CD4-positive, CD25-positive, alpha-beta regulatory T cell (primary cell): ENCODE results near the gene NCAN. TPM values are rescaled to one million over a fixed set of nuclear protein-coding genes. Genes with fewer than 3 reads are reported as not detected.
A peak's percentile ranks its signal among the peaks of the same experiment; 100 is the strongest.

Experiments
- ATAC-seq, 2 donors: fragments of 150-1000 bp; cut with Tn5 transposase; one replicate each; pipeline ENCODE4 v1.10.0; 2021; ENCODE audit warnings: low read depth in 2 of 2, moderate number of reproducible peaks in 2 of 2, moderate library complexity in 1 of 2
- DNase-seq, 3 donors: peaks; one replicate each; pipeline versions ENCODE4 v3.0.0 to v3.0.0-alpha.2; 2012 to 2022; ENCODE audit warnings: mixed read lengths in 1 of 3
- H3K27ac ChIP-seq: one replicate; pipeline ENCODE4 v1.7.0; 2013; ENCODE audit warnings: mild to moderate bottlenecking, low read length; ENCODE audit not compliant: insufficient read depth, poor library complexity, severe bottlenecking
- H3K27me3 ChIP-seq: one replicate; pipeline ENCODE4 v1.7.0; 2013; ENCODE audit warnings: low read length; ENCODE audit not compliant: control insufficient read depth, insufficient read depth
- H3K36me3 ChIP-seq: one replicate; pipeline ENCODE4 v1.7.0; 2013; ENCODE audit warnings: mild to moderate bottlenecking, low read length, moderate library complexity; ENCODE audit not compliant: control insufficient read depth, insufficient read depth
- H3K4me1 ChIP-seq: 2 replicates; pipeline ENCODE4 v1.7.0; 2013; ENCODE audit warnings: mild to moderate bottlenecking, low read length; ENCODE audit not compliant: insufficient read depth, control insufficient read depth, poor library complexity, severe bottlenecking
- H3K4me3 ChIP-seq: one replicate; pipeline ENCODE4 v1.7.0; 2013; ENCODE audit warnings: low read depth, mild to moderate bottlenecking, low read length, moderate library complexity
- H3K9me3 ChIP-seq, 2 experiments: 1 replicate in 1 of 2; 2 replicates in 1 of 2; pipeline ENCODE4 v1.7.0; 2013; ENCODE audit warnings: low read length in 2 of 2, mild to moderate bottlenecking in 1 of 2, moderate library complexity in 1 of 2; ENCODE audit not compliant: control insufficient read depth in 2 of 2
- H3K27ac Mint-ChIP-seq, 3 donors: one replicate each; pipeline ENCODE4 v1.8.0; 2020 to 2022; ENCODE audit warnings: mild to moderate bottlenecking in 3 of 3, mixed read lengths in 3 of 3, moderate library complexity in 2 of 3
- H3K27me3 Mint-ChIP-seq: one replicate; pipeline ENCODE4 v1.8.0; 2022; ENCODE audit warnings: mild to moderate bottlenecking, mixed read lengths
- H3K36me3 Mint-ChIP-seq: one replicate; pipeline ENCODE4 v1.8.0; 2020; ENCODE audit warnings: mixed read lengths
- H3K4me1 Mint-ChIP-seq, 4 donors: one replicate each; pipeline ENCODE4 v1.8.0; 2020 to 2022; ENCODE audit warnings: mixed read lengths in 4 of 4, mild to moderate bottlenecking in 1 of 4
- H3K4me3 Mint-ChIP-seq, 4 donors: one replicate each; pipeline ENCODE4 v1.8.0; 2020 to 2022; ENCODE audit warnings: mild to moderate bottlenecking in 4 of 4, mixed read lengths in 4 of 4, moderate library complexity in 3 of 4
- H3K9me3 Mint-ChIP-seq, 7 donors: one replicate each; pipeline ENCODE4 v1.8.0; 2020 to 2022; ENCODE audit warnings: mixed read lengths in 7 of 7, mild to moderate bottlenecking in 3 of 7, moderate library complexity in 2 of 7
- polyA plus RNA-seq, 4 donors: library from polyadenylated mRNA; unstranded; fragments of 300-500 nt; fragmentation: Illumina TruSeq; gene quantifications; one replicate each; pipeline ENCODE4 v1.2.3, GENCODE V29; 2021
- total RNA-seq: library from RNA; stranded (reverse); gene quantifications from one replicate; pipeline ENCODE4 v1.2.3, GENCODE V29; 2022

The NCAN gene
- total and polyA plus RNA-seq, 5 donors from 2014 or later: not detected

GRCh38 chr19:19201697-19202630 is 9.8 kb upstream of the NCAN start:
- Mint-ChIP-seq H3K4me3 (peak overlapping the region; percentile 92 to 97 (median 96)), H3K36me3 (peaks cover 9% of the 10 kb centered on the region), H3K27me3 (peaks cover 7% of the 10 kb centered on the region), H3K27ac (peak overlapping the region in 2 of 3 donors; percentile 92 to 94), H3K4me1 (peaks cover 0 to 34% (median 14%) of the 10 kb centered on the region in 4 donors), H3K9me3 (no peaks in the 10 kb centered on the region)
- Histone ChIP-seq H3K36me3 (peaks cover 16% of the 10 kb centered on the region), H3K4me3 (peak overlapping the region; percentile 75), H3K27me3 (no peaks in the 10 kb centered on the region), H3K4me1 (peaks cover 26% of the 10 kb centered on the region), H3K9me3 (no peaks in the 10 kb centered on the region), H3K27ac (peak overlapping the region; percentile 77)
- no peak for ATAC-seq
- DNase-seq: no peak

GRCh38 chr19:19202707-19203011 is 9.1 kb upstream of the NCAN start:
- Histone ChIP-seq H3K4me1 (peaks cover 33% of the 10 kb centered on the region), H3K36me3 (peaks cover 14% of the 10 kb centered on the region), H3K27me3 (no peaks in the 10 kb centered on the region), H3K9me3 (no peaks in the 10 kb centered on the region), H3K4me3 (peak overlapping the region; percentile 75), H3K27ac (peak overlapping the region; percentile 77)
- Mint-ChIP-seq H3K4me3 (peak overlapping the region; percentile 92 to 97 (median 96)), H3K36me3 (peaks cover 9% of the 10 kb centered on the region), H3K4me1 (peaks cover 0 to 41% (median 18%) of the 10 kb centered on the region in 4 donors), H3K27me3 (peaks cover 10% of the 10 kb centered on the region), H3K27ac (peak overlapping the region; percentile 53 to 94 (median 92)), H3K9me3 (no peaks in the 10 kb centered on the region)
- no peak for ATAC-seq
- no peak for DNase-seq

GRCh38 chr19:19203012-19203856 is 8.5 kb upstream of the NCAN start, which contains the start of gene NR2C2AP:
NR2C2AP (minus strand) TSS chr19:19203414; CDS start chr19:19203060, 354 bp downstream.
- H3K27ac ChIP-seq: peak within 1 kb of the TSS; percentile 77
- no peaks in the 10 kb centered on the region for H3K27me3 ChIP-seq
- no peaks in the 10 kb centered on the region for H3K9me3 ChIP-seq
- Mint-ChIP-seq H3K36me3 (peaks cover 4% of the 10 kb centered on the region), H3K27ac (peak within 1 kb of the TSS; percentile 85 to 94 (median 92)), H3K27me3 (peaks cover 11% of the 10 kb centered on the region), H3K4me1 (peaks cover 0 to 43% (median 16%) of the 10 kb centered on the region in 4 donors), H3K4me3 (peak within 1 kb of the TSS; percentile 92 to 97 (median 96)), H3K9me3 (no peaks in the 10 kb centered on the region)
- peak; percentile 87 to 96 (median 90) for DNase-seq
- H3K36me3 ChIP-seq: peaks cover 10% of the 10 kb centered on the region
- H3K4me1 ChIP-seq: peaks cover 37% of the 10 kb centered on the region
- peak; percentile 85 to 90 for ATAC-seq
- peak within 1 kb of the TSS; percentile 75 for H3K4me3 ChIP-seq

GRCh38 chr19:19204181-19204580 is 7.6 kb upstream of the NCAN start:
- Mint-ChIP-seq H3K36me3 (no peaks in the 10 kb centered on the region), H3K4me3 (peak overlapping the region; percentile 92 to 97 (median 96)), H3K27me3 (peaks cover 11% of the 10 kb centered on the region), H3K27ac (peak overlapping the region in 2 of 3 donors; percentile 32 to 75), H3K9me3 (no peaks in the 10 kb centered on the region), H3K4me1 (peaks cover 0 to 45% (median 16%) of the 10 kb centered on the region in 4 donors)
- H3K4me3 ChIP-seq: no peak overlapping the region
- ATAC-seq (no peak), DNase-seq (no peak)
- no peak overlapping the region for H3K27ac ChIP-seq
- peaks cover 37% of the 10 kb centered on the region for H3K4me1 ChIP-seq
- no peaks in the 10 kb centered on the region for H3K9me3 ChIP-seq
- peaks cover 1% of the 10 kb centered on the region for H3K36me3 ChIP-seq
- H3K27me3 ChIP-seq: no peaks in the 10 kb centered on the region

GRCh38 chr19:19205416-19206410 is 6.0 kb upstream of the NCAN start:
- H3K4me3 Mint-ChIP-seq: peak overlapping the region in 3 of 4 donors; percentile 68 to 96 (median 92)
- H3K9me3 Mint-ChIP-seq: peaks cover 0 to 1% (median 0%) of the 10 kb centered on the region in 7 donors
- Histone ChIP-seq H3K4me3 (no peak overlapping the region), H3K27ac (no peak overlapping the region), H3K9me3 (no peaks in the 10 kb centered on the region), H3K27me3 (no peaks in the 10 kb centered on the region), H3K36me3 (no peaks in the 10 kb centered on the region), H3K4me1 (peaks cover 37% of the 10 kb centered on the region)
- peaks cover 15% of the 10 kb centered on the region for H3K27me3 Mint-ChIP-seq
- no peak for DNase-seq
- H3K27ac Mint-ChIP-seq: no peak overlapping the region
- H3K4me1 Mint-ChIP-seq: peaks cover 0 to 49% (median 16%) of the 10 kb centered on the region in 4 donors
- ATAC-seq: no peak
- H3K36me3 Mint-ChIP-seq: no peaks in the 10 kb centered on the region

- Mint-ChIP-seq H3K27ac (peak overlapping the region in 2 of 3 donors; percentile 77 to 81), H3K4me1 (peaks cover 0 to 46% (median 16%) of the 10 kb centered on the region in 4 donors), H3K36me3 (no peaks in the 10 kb centered on the region)
Observed at GRCh38 chr19:19206938-19207337, 4.8 kb upstream of the NCAN start.

More at GRCh38 chr19:19206938-19207337, 4.8 kb upstream of the NCAN start:
- Histone ChIP-seq H3K27ac (no peak overlapping the region), H3K27me3 (peaks cover 5% of the 10 kb centered on the region), H3K4me3 (no peak overlapping the region), H3K4me1 (peaks cover 35% of the 10 kb centered on the region), H3K36me3 (no peaks in the 10 kb centered on the region), H3K9me3 (no peaks in the 10 kb centered on the region)
- Mint-ChIP-seq H3K4me3 (peak overlapping the region; percentile 3 to 77 (median 58)), H3K9me3 (peaks cover 0 to 1% (median 0%) of the 10 kb centered on the region in 7 donors), H3K27me3 (peaks cover 21% of the 10 kb centered on the region)
- ATAC-seq (no peak), DNase-seq (peak in 1 of 3 donors; percentile 17)
